Mononuclear cell (primary cell): Measurements from ENCODE around the gene TCTA. TPM values are rescaled to one million over a fixed set of nuclear protein-coding genes. Genes with fewer than 3 reads are reported as not detected.
"Not testable (repeated sequence)": the region's sequence is repeated elsewhere in the genome, so short reads cannot be mapped to it uniquely, and the experiment has no call there.

Source experiments
- H3K27me3 ChIP-seq: 2 replicates; pipeline ENCODE4 v1.6.0; 2011; ENCODE audit warnings: low read length, control low read depth; ENCODE audit not compliant: insufficient read depth
- H3K4me1 ChIP-seq: 2 replicates; pipeline ENCODE4 v1.5.1; 2011; ENCODE audit warnings: mild to moderate bottlenecking, low read length, control low read depth; ENCODE audit not compliant: insufficient read depth
- H3K4me3 ChIP-seq: 2 replicates; pipeline ENCODE4 v1.5.1; 2011; ENCODE audit warnings: mild to moderate bottlenecking, low read length, moderate library complexity
- H3K9me3 ChIP-seq: 2 replicates; pipeline ENCODE4 v1.5.1; 2011; ENCODE audit warnings: low read depth, mild to moderate bottlenecking, control low read depth, low read length
- total RNA-seq: library from RNA; depleted of rRNA; stranded (reverse); fragments of >200 nt; gene quantifications from one replicate; pipeline ENCODE4 v1.2.3, GENCODE V29; 2012

TCTA gene
- 15.3 TPM for total RNA-seq

- Histone ChIP-seq H3K4me1 (peaks cover 83% of the 10 kb centered on the region), H3K9me3 (no peaks in the 10 kb centered on the region), H3K27me3 (no peaks in the 10 kb centered on the region), H3K4me3 (peak within 1 kb of the TSS; percentile 98)
Observed at GRCh38 chr3:49411968-49412631, at the start of gene TCTA, which contains the start of gene RHOA. Gene TCTA, plus strand, starts transcription at chr3:49412423. Its CDS starts 4 bp downstream, at chr3:49412427. Gene RHOA, minus strand, starts transcription at chr3:49411976. Its CDS starts 36,387 bp downstream, at chr3:49375589.

GRCh38 chr3:49362561-49362960 is 49.7 kb upstream of the TCTA start:
- Histone ChIP-seq H3K27me3 (no peaks in the 10 kb centered on the region), H3K4me3 (no peak overlapping the region), H3K9me3 (no peaks in the 10 kb centered on the region), H3K4me1 (peaks cover 13% of the 10 kb centered on the region)

GRCh38 chr3:49370585-49371290 is 41.5 kb upstream of the TCTA start:
- Histone ChIP-seq H3K9me3 (no peaks in the 10 kb centered on the region), H3K27me3 (no peaks in the 10 kb centered on the region), H3K4me1 (peaks cover 21% of the 10 kb centered on the region), H3K4me3 (no peak overlapping the region)

- Histone ChIP-seq H3K4me3 (no peak overlapping the region), H3K9me3 (no peaks in the 10 kb centered on the region), H3K4me1 (peaks cover 26% of the 10 kb centered on the region), H3K27me3 (no peaks in the 10 kb centered on the region)
Observed at GRCh38 chr3:49371946-49372345, 40.3 kb upstream of the TCTA start.

GRCh38 chr3:49377483-49377882 is 34.7 kb upstream of the TCTA start:
- Histone ChIP-seq H3K27me3 (no peaks in the 10 kb centered on the region), H3K4me3 (no peak overlapping the region), H3K4me1 (peaks cover 67% of the 10 kb centered on the region), H3K9me3 (no peaks in the 10 kb centered on the region)

DNA sequence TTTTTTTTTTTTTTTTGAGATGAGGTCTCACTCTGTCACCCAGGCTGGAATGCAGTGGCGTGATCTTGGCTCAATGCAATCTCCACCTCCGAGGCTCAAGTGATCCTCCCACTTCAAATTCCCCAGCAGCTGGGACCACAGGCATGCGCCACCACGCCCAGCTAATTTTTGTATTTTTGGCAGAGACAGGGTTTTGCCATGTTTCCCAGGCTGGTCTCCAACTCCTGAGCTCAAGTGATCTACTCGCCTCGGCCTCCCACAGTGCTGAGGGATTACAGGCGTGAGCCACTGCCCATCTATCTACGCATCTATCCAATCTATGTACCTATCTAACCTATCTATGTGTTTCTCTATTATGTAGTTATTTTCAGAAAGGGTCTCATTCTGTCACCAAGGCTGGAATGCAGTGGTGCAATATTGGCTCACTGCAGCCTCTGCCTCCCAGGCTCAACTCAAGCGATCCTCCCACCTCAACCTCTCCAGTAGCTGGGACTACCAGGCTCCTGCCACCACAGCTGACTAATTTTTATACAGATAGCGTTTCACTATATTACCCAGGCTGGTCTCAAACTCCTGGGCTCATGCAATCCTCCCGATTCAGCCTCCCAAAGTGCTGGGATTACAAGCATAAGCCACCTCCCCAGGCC is 33.9 kb upstream of the TCTA start:
- no peak overlapping the region for H3K4me3 ChIP-seq

DNA sequence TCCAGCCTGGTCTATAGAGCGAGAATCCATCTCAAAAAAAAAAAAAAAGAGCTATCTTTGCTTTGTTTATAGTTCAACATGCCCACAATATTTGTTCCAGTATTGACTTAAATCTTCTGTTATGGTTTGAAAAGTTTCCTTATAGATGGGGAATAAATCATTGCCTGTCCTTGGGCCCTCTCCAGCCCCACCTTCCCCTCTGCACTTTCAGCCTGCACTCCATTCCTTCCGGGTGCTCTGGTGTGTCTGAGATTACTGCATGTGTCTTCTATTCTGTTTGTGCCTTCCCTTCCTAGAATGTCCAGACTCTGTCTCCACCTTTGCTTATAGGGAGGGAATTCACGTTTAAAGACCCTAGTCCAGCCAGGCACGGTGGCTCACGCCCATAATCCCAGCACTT is 28.8 kb upstream of the TCTA start:
- Histone ChIP-seq H3K4me1 (peaks cover 75% of the 10 kb centered on the region), H3K27me3 (no peaks in the 10 kb centered on the region), H3K4me3 (no peak overlapping the region), H3K9me3 (no peaks in the 10 kb centered on the region)

More for the DNA sequence above, 33.9 kb upstream of the TCTA start:
- Histone ChIP-seq H3K27me3 (no peaks in the 10 kb centered on the region), H3K4me1 (peaks cover 67% of the 10 kb centered on the region), H3K9me3 (no peaks in the 10 kb centered on the region)

DNA sequence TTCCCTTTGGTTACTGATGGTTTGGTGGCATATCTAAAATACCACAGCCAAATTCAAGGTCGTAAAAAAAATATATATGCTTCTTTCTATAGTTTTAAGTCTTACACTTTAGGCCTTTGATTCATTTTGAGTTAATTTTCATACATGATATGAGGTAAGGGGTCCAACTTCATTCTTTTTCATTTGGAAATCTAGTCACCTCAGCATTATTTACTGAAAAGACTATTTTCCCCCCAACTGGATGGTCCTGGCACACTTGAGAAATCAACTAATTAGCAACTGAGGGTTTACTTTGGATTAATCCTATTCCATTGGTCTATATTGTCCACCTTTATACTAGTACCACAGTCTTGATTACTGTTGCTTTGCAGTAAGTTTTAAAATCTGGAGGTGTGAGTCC is 26.6 kb upstream of the TCTA start:
- Histone ChIP-seq H3K9me3 (no peaks in the 10 kb centered on the region), H3K27me3 (no peaks in the 10 kb centered on the region), H3K4me1 (peaks cover 74% of the 10 kb centered on the region), H3K4me3 (no peak overlapping the region)

DNA sequence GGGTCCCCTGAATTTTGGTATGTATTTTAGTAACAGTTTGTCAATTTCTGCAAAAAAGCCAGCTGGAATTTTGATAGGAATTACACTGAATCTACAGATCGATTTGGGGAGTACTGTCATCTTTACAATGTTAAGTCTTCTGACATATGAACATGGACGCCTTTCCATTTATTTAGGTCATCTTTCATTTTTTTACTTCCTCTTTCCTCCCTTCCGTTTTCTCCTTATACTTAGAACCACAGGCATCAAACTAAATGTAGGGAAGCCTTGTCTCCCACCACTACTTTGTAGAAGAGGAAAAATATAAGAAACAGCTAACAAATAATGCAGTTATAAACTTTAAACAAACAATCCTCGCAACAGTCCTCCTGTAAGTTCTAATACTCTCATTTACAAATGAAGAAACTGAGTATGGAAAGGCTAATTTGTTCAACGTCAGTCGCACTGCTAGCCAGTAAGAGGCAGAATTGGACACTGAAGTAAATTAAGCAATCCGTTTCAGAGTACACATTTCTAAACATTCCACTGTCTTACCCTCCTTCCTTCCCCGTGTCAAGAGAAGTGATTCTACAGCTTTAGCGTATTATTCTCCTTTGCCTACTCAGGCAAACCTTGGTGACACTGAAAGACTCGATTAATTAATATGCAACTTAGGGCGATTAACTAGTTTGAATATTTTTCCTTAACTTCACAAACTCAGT is 26.0 kb upstream of the TCTA start:
- Histone ChIP-seq H3K4me3 (no peak overlapping the region), H3K9me3 (no peaks in the 10 kb centered on the region), H3K4me1 (peaks cover 73% of the 10 kb centered on the region), H3K27me3 (no peaks in the 10 kb centered on the region)

GRCh38 chr3:49387721-49388120 is 24.5 kb upstream of the TCTA start:
- peaks cover 63% of the 10 kb centered on the region for H3K4me1 ChIP-seq
- no peaks in the 10 kb centered on the region for H3K27me3 ChIP-seq
- H3K4me3 ChIP-seq: no peak overlapping the region
- H3K9me3 ChIP-seq: no peaks in the 10 kb centered on the region

GRCh38 chr3:49388289-49388820 is 23.9 kb upstream of the TCTA start:
- H3K4me3 ChIP-seq: no peak overlapping the region
- no peaks in the 10 kb centered on the region for H3K27me3 ChIP-seq
- no peaks in the 10 kb centered on the region for H3K9me3 ChIP-seq
- H3K4me1 ChIP-seq: peaks cover 65% of the 10 kb centered on the region

- Histone ChIP-seq H3K27me3 (no peaks in the 10 kb centered on the region), H3K9me3 (no peaks in the 10 kb centered on the region), H3K4me3 (no peak overlapping the region), H3K4me1 (peaks cover 64% of the 10 kb centered on the region)
Observed at GRCh38 chr3:49389297-49389696, 22.9 kb upstream of the TCTA start.

DNA sequence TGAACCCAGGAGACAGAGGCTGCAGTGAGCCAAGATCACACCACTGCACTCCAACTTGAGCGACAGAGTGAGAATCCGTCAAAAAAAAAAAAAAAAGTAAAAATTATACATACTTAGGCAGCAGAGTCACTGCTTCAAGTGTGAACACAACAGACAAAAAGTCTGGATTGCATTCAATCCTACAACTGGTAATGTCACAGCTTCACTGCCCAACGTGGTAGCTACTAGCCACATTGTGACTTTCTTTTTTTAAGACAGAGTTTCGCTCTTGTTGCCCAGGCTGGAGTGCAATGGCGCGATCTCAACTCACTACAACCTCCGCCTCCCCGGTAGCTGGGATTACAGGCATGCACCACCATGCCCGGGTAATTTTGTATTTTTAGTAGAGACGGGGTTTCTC is 20.9 kb upstream of the TCTA start:
- H3K27me3 ChIP-seq, H3K4me3 ChIP-seq, H3K9me3 ChIP-seq: not testable (repeated sequence)
- H3K4me1 ChIP-seq: peaks cover 59% of the 10 kb centered on the region

DNA sequence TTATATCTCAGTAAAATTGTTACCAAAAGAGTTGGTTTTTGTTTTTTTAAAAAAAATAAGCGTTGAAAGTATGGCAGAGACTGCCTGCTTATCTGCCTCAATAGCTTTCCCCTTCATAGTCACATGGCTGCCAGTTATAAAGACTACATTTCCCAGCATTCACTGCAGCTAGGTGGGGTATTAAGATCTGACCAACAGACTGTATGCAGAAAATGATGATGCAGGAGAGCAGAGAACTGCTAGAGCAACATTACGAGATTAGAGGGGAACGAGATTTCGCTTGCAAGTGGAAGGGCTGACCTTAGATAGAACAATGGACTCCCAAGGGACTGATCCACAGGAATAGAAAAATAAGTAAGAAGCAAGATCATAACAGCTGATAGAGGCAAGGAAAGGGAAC is 14.8 kb upstream of the TCTA start:
- Histone ChIP-seq H3K4me3 (no peak overlapping the region), H3K4me1 (peaks cover 69% of the 10 kb centered on the region), H3K9me3 (no peaks in the 10 kb centered on the region), H3K27me3 (no peaks in the 10 kb centered on the region)

GRCh38 chr3:49399461-49399860 is 12.8 kb upstream of the TCTA start:
- Histone ChIP-seq H3K4me3 (no peak overlapping the region), H3K27me3 (no peaks in the 10 kb centered on the region), H3K4me1 (peaks cover 70% of the 10 kb centered on the region), H3K9me3 (no peaks in the 10 kb centered on the region)
